Transverse colon (tissue), 4 donors: Measurements from ENCODE around the gene PRKCZ. TPM values are rescaled to one million over a fixed set of nuclear protein-coding genes. Genes with fewer than 3 reads are reported as not detected.

Experiments
- DNase-seq: peaks from one replicate; pipeline ENCODE4 v3.0.0-alpha.2; 2019
- H3K27ac ChIP-seq, 4 donors: fragments of 200-600 bp; sonication (generic); 2 replicates each; pipeline ENCODE4 v1.5.1; 2016 to 2018; ENCODE audit warnings: inconsistent platforms in 4 of 4
- H3K27me3 ChIP-seq: fragments of 200-600 bp; sonication (generic); 2 replicates; pipeline ENCODE4 v1.5.1; 2017; ENCODE audit warnings: inconsistent platforms
- H3K36me3 ChIP-seq, 4 donors: fragments of 200-600 bp; sonication (generic); 2 replicates each; pipeline ENCODE4 v1.5.1; 2017 to 2019; ENCODE audit warnings: inconsistent platforms in 4 of 4
- H3K4me1 ChIP-seq, 4 donors: fragments of 200-600 bp; sonication (generic); 2 replicates each; pipeline ENCODE4 v1.5.1; 2017 to 2020; ENCODE audit warnings: inconsistent platforms in 4 of 4
- H3K4me3 ChIP-seq, 4 donors: fragments of 200-600 bp; sonication (generic); 1 replicate in 1 of 4; 2 replicates in 3 of 4; pipeline versions ENCODE4 v1.5.1 to v1.6.1; 2017 to 2019; ENCODE audit warnings: inconsistent platforms in 4 of 4
- H3K9me3 ChIP-seq, 2 donors: fragments of 200-600 bp; sonication (generic); 2 replicates each; pipeline ENCODE4 v1.5.1; 2017 to 2019; ENCODE audit warnings: inconsistent platforms in 2 of 2
- CTCF ChIP-seq, 5 experiments: fragments of 200-600 bp in 3 of 5; fragments of 450-650 bp in 2 of 5; sonication (generic) in 3 of 5; IDR thresholded peaks; 1 replicate in 2 of 5; 2 replicates in 3 of 5; pipeline ENCODE4 v1.5.1; 2016 to 2017; ENCODE audit warnings: antibody characterized with exemption in 5 of 5, inconsistent platforms in 3 of 5, mild to moderate bottlenecking in 2 of 5, moderate library complexity in 1 of 5
- EP300 ChIP-seq: sonication (generic); formaldehyde crosslinking; IDR thresholded peaks from one replicate; pipeline ENCODE4 v1.6.1; 2017; ENCODE audit warnings: antibody characterized with exemption, low read depth
- POLR2A ChIP-seq: fragments of 450-650 bp; IDR thresholded peaks from one replicate; pipeline ENCODE4 v1.6.1; 2016; ENCODE audit warnings: antibody characterized with exemption, mild to moderate bottlenecking, moderate library complexity
- POLR2AphosphoS5 ChIP-seq, 3 donors: sonication (generic); formaldehyde crosslinking; IDR thresholded peaks; one replicate each; pipeline ENCODE4 v1.6.1; 2016; ENCODE audit warnings: antibody characterized with exemption in 3 of 3
- WGBS, 2 donors: methylation state at CpG; one replicate each; pipeline ENCODE4 v1.1.5; 2018; ENCODE audit warnings: low coverage in 1 of 2; 5-methylcytosine and 5-hydroxymethylcytosine counted together
- in situ Hi-C, 4 donors: fragments of 200-750 bp; cut with MboI; loops; one replicate each; pipeline versions ENCODE4 v1.15.0 to v1.15.1; 2017; ENCODE audit warnings: low sequenced_read_pairs in 3 of 4, low pct_ligation_motif_present in 1 of 4, low pct_unique_long_range_greater_than_20kb in 1 of 4
- intact Hi-C: fragments of 100-400 bp; cut with DNase I; formaldehyde crosslinking; loops from one replicate; pipeline ENCODE4 v1.15.1; 2023; ENCODE audit warnings: low total_unique reads
- total RNA-seq, 4 donors: library from RNA; depleted of rRNA; stranded (reverse); fragments of >200 nt; gene quantifications; one replicate each; pipeline ENCODE4 v1.1.0, GENCODE V29; 2016

PRKCZ gene
- total RNA-seq, 4 donors from 2014 or later, result 48.6 to 96.7 (median 54.4) TPM

DNA sequence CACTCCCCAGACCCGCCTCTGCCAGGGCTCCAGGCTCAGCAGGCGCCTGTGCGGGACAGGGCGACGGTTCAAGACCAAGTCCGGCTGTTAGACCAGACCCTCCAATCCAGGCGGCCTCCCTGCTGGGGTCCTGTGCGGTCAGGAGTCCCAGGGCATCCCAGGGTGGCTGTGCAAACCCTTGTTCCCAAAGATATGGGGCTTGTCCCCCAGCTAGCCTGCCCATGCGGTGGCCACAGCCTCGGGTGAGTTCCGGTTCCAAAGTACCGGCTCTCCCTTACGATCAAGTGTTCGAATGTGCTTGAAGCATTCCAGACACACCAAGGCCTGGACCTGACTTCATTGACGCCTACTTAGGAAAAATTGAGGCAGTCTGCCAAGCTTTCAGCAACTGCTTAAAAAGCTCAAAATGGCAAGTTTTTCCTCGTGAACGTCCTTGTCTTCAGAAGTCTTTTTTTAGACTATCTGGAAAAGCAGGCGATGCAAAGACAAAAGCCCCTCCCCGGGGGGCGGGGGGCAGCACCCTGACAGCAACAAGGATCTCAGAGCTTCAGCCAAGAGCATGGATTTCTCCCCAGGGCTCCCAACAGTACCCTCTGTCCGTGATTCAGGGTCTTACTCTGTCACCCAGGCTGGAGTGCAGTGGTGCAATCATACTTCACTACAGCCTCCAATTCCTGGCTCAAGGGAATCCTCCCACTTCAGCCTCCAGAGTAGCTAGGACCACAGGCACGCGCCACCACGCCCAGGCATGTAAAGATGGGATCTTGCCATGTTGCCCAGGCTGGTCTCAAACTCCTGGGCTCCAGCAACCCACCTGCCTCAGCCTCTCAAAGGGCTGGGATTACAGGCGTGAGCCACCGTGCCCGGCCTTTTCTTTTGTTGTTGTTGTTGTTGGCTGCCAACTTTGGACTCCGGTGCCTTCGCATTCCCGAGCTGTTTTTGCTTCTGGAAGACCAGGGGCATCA, 142.1 kb downstream of the PRKCZ start:
- DNase-seq, result no peak
- H3K9me3 ChIP-seq, result no peaks in the 10 kb centered on the region
- no peaks in the 10 kb centered on the region for H3K36me3 ChIP-seq
- H3K4me3 ChIP-seq, result no peak overlapping the region
- TF ChIP-seq POLR2AphosphoS5 (IDR thresholded peaks at IDR 0.05), result peak in 2 of 3 donors; percentile 39 to 51
- TF ChIP-seq CTCF (IDR thresholded peaks at IDR 0.05), result no peak
- WGBS, 2 donors, result 77 to 87% methylated on average over 9 to 30 of the region's 30 CpGs
- H3K4me1 ChIP-seq, result peaks cover 30 to 65% (median 45%) of the 10 kb centered on the region in 4 donors
- peak overlapping the region; percentile 91 to 97 (median 94) for H3K27ac ChIP-seq
- no peaks in the 10 kb centered on the region for H3K27me3 ChIP-seq
- intact Hi-C loops (loop anchor here (10.0 kb wide), 1 partner anchor 1432 kb away; the partner anchor contains the start of gene TPRG1L), in situ Hi-C loops (loop anchor here (10.0 to 25.0 kb wide), 3 partner anchors 192 to 595 kb away; partner anchors contain the start of genes HES5 (in 1 of the 4) and PANK4 (in 1 of the 4))

- H3K4me1 ChIP-seq, result peaks cover 31 to 67% (median 49%) of the 10 kb centered on the region in 4 donors
- peak overlapping the region; percentile 38 to 84 (median 64) for H3K4me3 ChIP-seq
- no peak for DNase-seq
- intact Hi-C loops, result loop anchor here (10.0 kb wide), 1 partner anchor 1431 kb away; the partner anchor contains the start of gene TPRG1L
- WGBS, 2 donors, result 36% methylated on average over 43 of the region's 44 CpGs; no CpG with 5 or more reads in 1 of the 2 donors
- in situ Hi-C loops, result loop anchor here (10.0 to 25.0 kb wide), 3 partner anchors 191 to 594 kb away; partner anchors contain the start of genes HES5 (in 1 of the 4) and PANK4 (in 1 of the 4)
- TF ChIP-seq CTCF (IDR thresholded peaks at IDR 0.05), result no peak
- no peak for TF ChIP-seq EP300
- no peak for TF ChIP-seq POLR2AphosphoS5 (IDR thresholded peaks at IDR 0.05)
- TF ChIP-seq POLR2A, result no peak
- H3K27me3 ChIP-seq, result no peaks in the 10 kb centered on the region
- H3K36me3 ChIP-seq, result no peaks in the 10 kb centered on the region
- peak overlapping the region; percentile 91 to 97 (median 94) for H3K27ac ChIP-seq
- H3K9me3 ChIP-seq, result no peaks in the 10 kb centered on the region
Observed at GRCh38 chr1:2193514-2194281, 143.5 kb downstream of the PRKCZ start.

- Histone ChIP-seq H3K27ac (peak within 1 kb of the TSS; percentile 91 to 97 (median 94)), H3K9me3 (no peaks in the 10 kb centered on the region), H3K27me3 (no peaks in the 10 kb centered on the region), H3K4me3 (peak within 1 kb of the TSS; percentile 47 to 84 (median 64)), H3K4me1 (peaks cover 36 to 66% (median 50%) of the 10 kb centered on the region in 4 donors), H3K36me3 (no peaks in the 10 kb centered on the region)
- in situ Hi-C loops (loop anchor here (10.0 to 25.0 kb wide), 3 partner anchors 190 to 593 kb away; partner anchors contain the start of genes HES5 (in 1 of the 4) and PANK4 (in 1 of the 4)), intact Hi-C loops (loop anchor here (10.0 kb wide), 1 partner anchor 1430 kb away; the partner anchor contains the start of gene TPRG1L)
- peak; percentile 77 for DNase-seq
- TF ChIP-seq EP300 (no peak), POLR2AphosphoS5 (IDR thresholded peaks at IDR 0.05) (no peak), POLR2A (no peak), CTCF (IDR thresholded peaks at IDR 0.05) (no peak)
- WGBS, 2 donors, result 1% methylated on average over 35 of the region's 63 CpGs; no CpG with 5 or more reads in 1 of the 2 donors
Observed at GRCh38 chr1:2194319-2194897, 144.2 kb downstream of the PRKCZ start, which contains the start of gene FAAP20. FAAP20 (minus strand) TSS chr1:2194772; CDS start chr1:2194749, 23 bp downstream.
